ENCODE results near the gene MAN2B1. TPM values are rescaled to one million over a fixed set of nuclear protein-coding genes. Genes with fewer than 3 reads are reported as not detected.

MAN2B1 gene
- total and polyA plus RNA-seq, 2 of the 13 experiments (the other 11 are each of a cell fraction or from before 2014, with no cell fraction given) = 23.6 to 23.8 TPM

- peak overlapping the region; percentile 77 to 96 (median 96) for H3K4me3 ChIP-seq (replicated peaks in 1 of 3; ENCODE audit: insufficient read depth in 1 of 3, low read depth in 2 of 3, low read length in 3 of 3)
- peaks cover 34% of the 10 kb centered on the region for H3K79me2 ChIP-seq (ENCODE audit: insufficient read depth, low read length)
- H3K4me1 ChIP-seq (ENCODE audit: insufficient read depth, low read length) = peaks cover 43% of the 10 kb centered on the region
- peak overlapping the region; percentile 93 for H3K9ac ChIP-seq (ENCODE audit: insufficient read depth, low read depth, low read length)
- ChIA-PET CTCF (ENCODE audit: low intra/inter-chr PET ratio, low total read pairs) (no interaction called here), POLR2A (interaction anchor here (0.9 to 1.9 kb wide), 9 partner anchors 9 to 173 kb away, joined by 3 to 16 read pairs (median 4); partner anchors contain the start of genes DHPS, GET3, ZNF490 and ZNF791)
- 0% methylated on average over 6 of the region's 24 CpGs for WGBS (ENCODE audit: low lambda C conversion rate)
- peaks cover 5 to 13% of the 10 kb centered on the region in 2 experiments; a peak in 4 of 5 replicates for H3K36me3 ChIP-seq (replicated peaks in 1 of 2; ENCODE audit: control insufficient read depth in 1 of 2, insufficient read depth in 2 of 2, low read length in 2 of 2)
- H2AFZ ChIP-seq (ENCODE audit: low read length) = no peak overlapping the region
- DNase-seq (ENCODE audit: low spot score) = peak; percentile 40
- peak; percentile 10 for ATAC-seq
- H4K20me1 ChIP-seq (ENCODE audit: insufficient read depth, low read length) = no peaks in the 10 kb centered on the region
- TSS peak; percentile 76 for BruUV-seq (replicated peaks)
- in situ Hi-C loops (cut with HindIII; ENCODE audit: extremely low pct_ligation_motif_present, low pct_unique_long_range_greater_than_20kb) (no loop called here), intact Hi-C loops (cut with micrococcal nuclease; ENCODE audit: unreplicated experiment) (no loop called here)
- no peak for FAIRE-seq
- H3K9me3 ChIP-seq (ENCODE audit: low read length) = no peaks in the 10 kb centered on the region
- H3K27ac ChIP-seq (ENCODE audit: extremely low read length, insufficient read depth, low read length) = peak overlapping the region; percentile 88
- no peaks in the 10 kb centered on the region; a peak in 1 of 5 replicates for H3K27me3 ChIP-seq (ENCODE audit: control insufficient read depth in 1 of 2, insufficient read depth in 2 of 2, low read length in 2 of 2)
- H3K4me2 ChIP-seq (ENCODE audit: low read depth, low read length) = peak overlapping the region; percentile 97
- TF ChIP-seq RNF2 (conservative IDR thresholded peaks at IDR 0.05; ENCODE audit: low read depth) (peak; percentile 79; the same call in 1 of the 2 replicates), CBX1 (IDR thresholded peaks at IDR 0.05; ENCODE audit: low read depth) (peak; percentile 16), KDM5B (CRISPR knock-in tag; IDR thresholded peaks at IDR 0.05; ENCODE audit: borderline replicate concordance) (0 out of 2 replicates have a peak, but pooled peaks have one; percentile 53), ZNF605 (CRISPR knock-in tag; IDR thresholded peaks at IDR 0.05) (peak; percentile 27; the same call in 1 of the 2 replicates), MYC (CRISPR knock-in tag; IDR thresholded peaks at IDR 0.05; ENCODE audit: borderline replicate concordance) (peak; percentile 62; the same call in 1 of the 2 replicates), GATAD2A (CRISPR knock-in tag; IDR thresholded peaks at IDR 0.05) (no peak), ZNF607 (CRISPR knock-in tag; IDR thresholded peaks at IDR 0.05; ENCODE audit: borderline replicate concordance) (no peak), ZNF841 (CRISPR knock-in tag; IDR thresholded peaks at IDR 0.05; ENCODE audit: borderline replicate concordance) (peak; percentile 44; the same call in 1 of the 2 replicates), ZIK1 (CRISPR knock-in tag; IDR thresholded peaks at IDR 0.05; ENCODE audit: borderline replicate concordance, low read depth) (0 out of 2 replicates have a peak, but pooled peaks have one; percentile 23), ZBTB7A (CRISPR knock-in tag; IDR thresholded peaks at IDR 0.05) (0 out of 2 replicates have a peak, but pooled peaks have one; percentile 72), BCLAF1 (IDR thresholded peaks at IDR 0.05) (no peak), AGO2 (optimal IDR thresholded peaks at IDR 0.05; ENCODE audit: low read depth, low read length) (peak; percentile 95), ZNF547 (CRISPR knock-in tag; IDR thresholded peaks at IDR 0.05) (peak; percentile 5; the same call in 1 of the 2 replicates), REL (CRISPR knock-in tag; conservative IDR thresholded peaks at IDR 0.05) (peak; percentile 64; the same call in 1 of the 2 replicates)
- TF ChIP-seq, protein P1, sequence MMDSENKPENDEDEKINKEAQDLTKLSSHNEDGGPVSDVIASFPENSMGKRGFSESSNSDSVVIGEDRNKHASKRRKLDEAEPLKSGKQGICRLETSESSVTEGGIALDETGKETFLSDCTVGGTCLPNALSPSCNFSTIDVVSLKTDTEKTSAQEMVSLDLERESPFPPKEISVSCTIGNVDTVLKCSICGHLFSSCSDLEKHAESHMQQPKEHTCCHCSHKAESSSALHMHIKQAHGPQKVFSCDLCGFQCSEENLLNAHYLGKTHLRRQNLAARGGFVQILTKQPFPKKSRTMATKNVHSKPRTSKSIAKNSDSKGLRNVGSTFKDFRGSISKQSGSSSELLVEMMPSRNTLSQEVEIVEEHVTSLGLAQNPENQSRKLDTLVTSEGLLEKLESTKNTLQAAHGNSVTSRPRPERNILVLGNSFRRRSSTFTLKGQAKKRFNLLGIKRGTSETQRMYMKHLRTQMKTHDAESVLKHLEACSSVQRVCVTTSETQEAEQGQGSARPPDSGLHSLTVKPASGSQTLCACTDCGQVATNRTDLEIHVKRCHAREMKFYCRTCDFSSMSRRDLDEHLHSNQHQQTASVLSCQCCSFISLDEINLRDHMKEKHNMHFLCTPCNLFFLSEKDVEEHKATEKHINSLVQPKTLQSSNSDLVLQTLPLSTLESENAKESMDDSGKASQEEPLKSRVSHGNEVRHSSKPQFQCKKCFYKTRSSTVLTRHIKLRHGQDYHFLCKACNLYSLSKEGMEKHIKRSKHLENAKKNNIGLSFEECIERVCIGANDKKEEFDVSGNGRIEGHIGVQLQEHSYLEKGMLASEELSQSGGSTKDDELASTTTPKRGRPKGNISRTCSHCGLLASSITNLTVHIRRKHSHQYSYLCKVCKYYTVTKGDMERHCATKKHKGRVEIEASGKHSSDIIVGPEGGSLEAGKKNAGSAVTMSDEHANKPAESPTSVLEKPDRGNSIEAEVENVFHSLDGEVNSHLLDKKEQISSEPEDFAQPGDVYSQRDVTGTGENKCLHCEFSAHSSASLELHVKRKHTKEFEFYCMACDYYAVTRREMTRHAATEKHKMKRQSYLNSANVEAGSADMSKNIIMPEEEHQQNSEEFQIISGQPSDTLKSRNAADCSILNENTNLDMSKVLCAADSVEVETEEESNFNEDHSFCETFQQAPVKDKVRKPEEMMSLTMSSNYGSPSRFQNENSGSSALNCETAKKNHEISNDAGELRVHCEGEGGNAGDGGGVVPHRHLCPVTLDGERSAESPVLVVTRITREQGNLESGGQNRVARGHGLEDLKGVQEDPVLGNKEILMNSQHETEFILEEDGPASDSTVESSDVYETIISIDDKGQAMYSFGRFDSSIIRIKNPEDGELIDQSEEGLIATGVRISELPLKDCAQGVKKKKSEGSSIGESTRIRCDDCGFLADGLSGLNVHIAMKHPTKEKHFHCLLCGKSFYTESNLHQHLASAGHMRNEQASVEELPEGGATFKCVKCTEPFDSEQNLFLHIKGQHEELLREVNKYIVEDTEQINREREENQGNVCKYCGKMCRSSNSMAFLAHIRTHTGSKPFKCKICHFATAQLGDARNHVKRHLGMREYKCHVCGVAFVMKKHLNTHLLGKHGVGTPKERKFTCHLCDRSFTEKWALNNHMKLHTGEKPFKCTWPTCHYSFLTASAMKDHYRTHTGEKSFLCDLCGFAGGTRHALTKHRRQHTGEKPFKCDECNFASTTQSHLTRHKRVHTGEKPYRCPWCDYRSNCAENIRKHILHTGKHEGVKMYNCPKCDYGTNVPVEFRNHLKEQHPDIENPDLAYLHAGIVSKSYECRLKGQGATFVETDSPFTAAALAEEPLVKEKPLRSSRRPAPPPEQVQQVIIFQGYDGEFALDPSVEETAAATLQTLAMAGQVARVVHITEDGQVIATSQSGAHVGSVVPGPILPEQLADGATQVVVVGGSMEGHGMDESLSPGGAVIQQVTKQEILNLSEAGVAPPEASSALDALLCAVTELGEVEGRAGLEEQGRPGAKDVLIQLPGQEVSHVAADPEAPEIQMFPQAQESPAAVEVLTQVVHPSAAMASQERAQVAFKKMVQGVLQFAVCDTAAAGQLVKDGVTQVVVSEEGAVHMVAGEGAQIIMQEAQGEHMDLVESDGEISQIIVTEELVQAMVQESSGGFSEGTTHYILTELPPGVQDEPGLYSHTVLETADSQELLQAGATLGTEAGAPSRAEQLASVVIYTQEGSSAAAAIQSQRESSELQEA (CRISPR knock-in tag; IDR thresholded peaks at IDR 0.05; ENCODE audit: not compliant biosample characterization) = peak; percentile 29
Measured at GRCh38 chr19:12668932-12669269, 2.4 kb upstream of the MAN2B1 start.

All from HepG2 (cell line).